ENCODE data around the gene UMPS. TPM values are rescaled to one million over a fixed set of nuclear protein-coding genes. Genes with fewer than 3 reads are reported as not detected.
"Not testable (repeated sequence)": the region's sequence is repeated elsewhere in the genome, so short reads cannot be mapped to it uniquely, and the experiment has no call there.

The UMPS gene
- total RNA-seq, 1 experiment from 2014 or later = 46.0 TPM

GRCh38 chr3:124705552-124705951, 24.7 kb upstream of the UMPS start:
- no peak overlapping the region for H3K27ac ChIP-seq (ENCODE audit: low read length)

DNA sequence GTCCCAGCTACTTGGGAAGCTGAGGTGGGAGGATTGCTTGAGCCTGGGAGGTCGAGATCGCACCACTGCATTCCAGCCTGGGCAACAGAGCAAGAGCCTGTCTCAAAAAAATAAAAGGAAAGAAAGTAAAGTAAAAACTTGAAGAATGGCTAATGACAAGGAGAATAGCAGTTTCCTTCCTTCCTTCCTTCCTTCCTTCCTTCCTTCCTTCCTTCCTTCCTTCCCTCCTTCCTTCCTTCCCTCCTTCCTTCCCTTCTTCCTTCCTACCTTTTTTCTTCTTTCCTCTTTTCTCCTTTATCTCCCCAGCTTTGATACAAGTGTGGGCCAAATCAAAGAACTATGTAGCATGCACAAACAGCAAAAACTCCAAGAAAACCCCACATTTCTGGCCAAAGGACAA, 23.0 kb upstream of the UMPS start:
- POLR2A ChIA-PET; H3K27ac ChIP-seq (ENCODE audit: low read length); H3K9me3 ChIP-seq (ENCODE audit: control insufficient read depth, insufficient read depth, low read depth, low read length); BruUV-seq (replicated peaks); H3K4me3 ChIP-seq (ENCODE audit: low read depth in 2 of 2, low read length in 2 of 2); intact Hi-C loops (cut with micrococcal nuclease; ENCODE audit: unreplicated experiment); H3K4me1 ChIP-seq (ENCODE audit: control insufficient read depth, insufficient read depth, low read length); in situ Hi-C loops (cut with HindIII; ENCODE audit: low pct_unique_long_range_greater_than_20kb, low sequenced_read_pairs); ATAC-seq; H3K36me3 ChIP-seq (ENCODE audit: control insufficient read depth, insufficient read depth, low read length); DNase-seq (ENCODE audit: low read depth, low spot score); CTCF ChIA-PET: not testable (repeated sequence)
- H3K27me3 ChIP-seq (ENCODE audit: control insufficient read depth, insufficient read depth, low read length) = peaks cover 27% of the 10 kb centered on the region

More at GRCh38 chr3:124705552-124705951, 24.7 kb upstream of the UMPS start:
- DNase-seq (ENCODE audit: low read depth, low spot score) = no peak
- Histone ChIP-seq H3K36me3 (ENCODE audit: control insufficient read depth, insufficient read depth, low read length) (no peaks in the 10 kb centered on the region), H3K9me3 (ENCODE audit: control insufficient read depth, insufficient read depth, low read depth, low read length) (no peaks in the 10 kb centered on the region), H3K4me3 (ENCODE audit: low read depth in 2 of 2, low read length in 2 of 2) (no peak overlapping the region), H3K27me3 (ENCODE audit: control insufficient read depth, insufficient read depth, low read length) (peaks cover 35% of the 10 kb centered on the region), H3K4me1 (ENCODE audit: control insufficient read depth, insufficient read depth, low read length) (no peaks in the 10 kb centered on the region)
- BruUV-seq (replicated peaks) = no TSS peak
- in situ Hi-C loops (cut with HindIII; ENCODE audit: low pct_unique_long_range_greater_than_20kb, low sequenced_read_pairs) (no loop called here), intact Hi-C loops (cut with micrococcal nuclease; ENCODE audit: unreplicated experiment) (no loop called here)
- POLR2A ChIA-PET = no interaction called here
- CTCF ChIA-PET = no interaction called here
- no peak for ATAC-seq
- TF ChIP-seq REST (IDR thresholded peaks at IDR 0.05; ENCODE audit: insufficient read depth in 1 of 2, low read depth in 2 of 2, low read length in 1 of 2) (no peak), SIN3A (IDR thresholded peaks at IDR 0.05; ENCODE audit: borderline replicate concordance, insufficient read depth, low read depth, low read length) (no peak), TCF7L2 (IDR thresholded peaks at IDR 0.05; ENCODE audit: low read depth, low read length) (no peak), POLR2AphosphoS5 (IDR thresholded peaks at IDR 0.05; ENCODE audit: low read depth, low read length) (no peak)
- TF ChIP-seq, protein P1, sequence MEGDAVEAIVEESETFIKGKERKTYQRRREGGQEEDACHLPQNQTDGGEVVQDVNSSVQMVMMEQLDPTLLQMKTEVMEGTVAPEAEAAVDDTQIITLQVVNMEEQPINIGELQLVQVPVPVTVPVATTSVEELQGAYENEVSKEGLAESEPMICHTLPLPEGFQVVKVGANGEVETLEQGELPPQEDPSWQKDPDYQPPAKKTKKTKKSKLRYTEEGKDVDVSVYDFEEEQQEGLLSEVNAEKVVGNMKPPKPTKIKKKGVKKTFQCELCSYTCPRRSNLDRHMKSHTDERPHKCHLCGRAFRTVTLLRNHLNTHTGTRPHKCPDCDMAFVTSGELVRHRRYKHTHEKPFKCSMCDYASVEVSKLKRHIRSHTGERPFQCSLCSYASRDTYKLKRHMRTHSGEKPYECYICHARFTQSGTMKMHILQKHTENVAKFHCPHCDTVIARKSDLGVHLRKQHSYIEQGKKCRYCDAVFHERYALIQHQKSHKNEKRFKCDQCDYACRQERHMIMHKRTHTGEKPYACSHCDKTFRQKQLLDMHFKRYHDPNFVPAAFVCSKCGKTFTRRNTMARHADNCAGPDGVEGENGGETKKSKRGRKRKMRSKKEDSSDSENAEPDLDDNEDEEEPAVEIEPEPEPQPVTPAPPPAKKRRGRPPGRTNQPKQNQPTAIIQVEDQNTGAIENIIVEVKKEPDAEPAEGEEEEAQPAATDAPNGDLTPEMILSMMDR (IDR thresholded peaks at IDR 0.05) = no peak

DNA sequence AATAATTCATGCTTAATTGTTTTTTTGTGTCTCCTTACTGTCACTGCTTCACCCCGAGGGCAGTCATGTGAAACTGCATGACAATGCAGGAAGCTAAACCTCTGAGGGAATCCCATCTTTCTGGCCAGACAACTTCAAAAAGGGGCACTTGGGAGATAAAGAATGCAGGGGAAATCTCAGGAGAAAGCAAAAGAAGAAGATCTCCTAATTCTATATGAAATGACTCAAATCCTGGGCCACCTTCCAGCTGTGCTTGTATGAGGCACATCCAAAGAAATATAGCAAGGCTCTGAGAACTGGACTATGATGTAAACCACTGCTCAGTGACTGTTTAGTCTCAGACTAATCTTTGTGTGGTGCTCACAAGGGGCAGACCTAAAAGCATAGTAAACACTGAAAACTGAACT, 22.6 kb upstream of the UMPS start:
- POLR2A ChIA-PET = no interaction called here
- no peak for ATAC-seq
- DNase-seq (ENCODE audit: low read depth, low spot score) = no peak
- Histone ChIP-seq H3K27me3 (ENCODE audit: control insufficient read depth, insufficient read depth, low read length) (peaks cover 23% of the 10 kb centered on the region), H3K4me3 (ENCODE audit: low read depth in 2 of 2, low read length in 2 of 2) (no peak overlapping the region), H3K9me3 (ENCODE audit: control insufficient read depth, insufficient read depth, low read depth, low read length) (no peaks in the 10 kb centered on the region), H3K27ac (ENCODE audit: low read length) (no peak overlapping the region), H3K4me1 (ENCODE audit: control insufficient read depth, insufficient read depth, low read length) (no peaks in the 10 kb centered on the region), H3K36me3 (ENCODE audit: control insufficient read depth, insufficient read depth, low read length) (no peaks in the 10 kb centered on the region)
- no peak for TF ChIP-seq REST (IDR thresholded peaks at IDR 0.05; ENCODE audit: insufficient read depth in 1 of 2, low read depth in 2 of 2, low read length in 1 of 2)
- TF ChIP-seq POLR2AphosphoS5 (IDR thresholded peaks at IDR 0.05; ENCODE audit: low read depth, low read length) = no peak
- TF ChIP-seq TCF7L2 (IDR thresholded peaks at IDR 0.05; ENCODE audit: low read depth, low read length) = no peak
- TF ChIP-seq SIN3A (IDR thresholded peaks at IDR 0.05; ENCODE audit: borderline replicate concordance, insufficient read depth, low read depth, low read length) = no peak
- TF ChIP-seq, protein P1 (IDR thresholded peaks at IDR 0.05) = no peak
- in situ Hi-C loops (cut with HindIII; ENCODE audit: low pct_unique_long_range_greater_than_20kb, low sequenced_read_pairs) (no loop called here), intact Hi-C loops (cut with micrococcal nuclease; ENCODE audit: unreplicated experiment) (no loop called here)
- no TSS peak for BruUV-seq (replicated peaks)
- CTCF ChIA-PET = no interaction called here
